Mesothelial cell of epicardium (in vitro differentiated cells): ENCODE results near the gene GON4L. TPM values are rescaled to one million over a fixed set of nuclear protein-coding genes. Genes with fewer than 3 reads are reported as not detected.
"Not testable (repeated sequence)": the region's sequence is repeated elsewhere in the genome, so short reads cannot be mapped to it uniquely, and the experiment has no call there.

ENCODE experiments used
- DNase-seq, 2 experiments: peaks; one replicate each; pipeline ENCODE4 v3.0.0; 2021; ENCODE audit warnings: low spot score in 2 of 2; ENCODE audit not compliant: unreplicated experiment in 2 of 2
- H3K27ac Mint-ChIP-seq: 2 replicates; pipeline ENCODE4 v1.8.0; 2021; ENCODE audit warnings: mixed read lengths
- H3K27me3 Mint-ChIP-seq: 2 replicates; pipeline ENCODE4 v1.8.0; 2021; ENCODE audit warnings: low read depth, mixed read lengths
- H3K36me3 Mint-ChIP-seq: 2 replicates; pipeline ENCODE4 v1.8.0; 2021; ENCODE audit warnings: mixed read lengths
- H3K4me1 Mint-ChIP-seq: 2 replicates; pipeline ENCODE4 v1.8.0; 2021; ENCODE audit warnings: mixed read lengths
- H3K4me3 Mint-ChIP-seq: 2 replicates; pipeline ENCODE4 v1.8.0; 2021; ENCODE audit warnings: mild to moderate bottlenecking, moderate library complexity, mixed read lengths
- H3K9me3 Mint-ChIP-seq: 2 replicates; pipeline ENCODE4 v1.8.0; 2021; ENCODE audit warnings: mixed read lengths
- CTCF ChIP-seq: fragments of 200-600 bp; sonication (generic); IDR thresholded peaks from one replicate; pipeline ENCODE4 v1.5.0; 2021; ENCODE audit warnings: antibody characterized with exemption; ENCODE audit not compliant: unreplicated experiment
- total RNA-seq: library from RNA; stranded (reverse); gene quantifications from 3 replicates; pipeline ENCODE4 v1.2.1, GENCODE V29; 2021

The GON4L gene
- total RNA-seq, 1 donor from 2014 or later: 70.1 TPM

GRCh38 chr1:155761736-155762405, 95.1 kb downstream of the GON4L start:
- no peak for DNase-seq
- no peak overlapping the region for H3K27ac Mint-ChIP-seq
- no peak for TF ChIP-seq CTCF

GRCh38 chr1:155760751-155761475, 96.1 kb downstream of the GON4L start:
- no peak overlapping the region for H3K27ac Mint-ChIP-seq
- TF ChIP-seq CTCF: no peak
- H3K4me3 Mint-ChIP-seq: no peak overlapping the region
- no peaks in the 10 kb centered on the region for H3K4me1 Mint-ChIP-seq
- no peaks in the 10 kb centered on the region for H3K27me3 Mint-ChIP-seq
- DNase-seq: no peak
- no peaks in the 10 kb centered on the region for H3K9me3 Mint-ChIP-seq
- H3K36me3 Mint-ChIP-seq: peaks cover 48% of the 10 kb centered on the region

More at GRCh38 chr1:155761736-155762405, 95.1 kb downstream of the GON4L start:
- Mint-ChIP-seq H3K9me3 (no peaks in the 10 kb centered on the region), H3K36me3 (peaks cover 45% of the 10 kb centered on the region), H3K4me3 (no peak overlapping the region), H3K27me3 (no peaks in the 10 kb centered on the region), H3K4me1 (no peaks in the 10 kb centered on the region)

- Mint-ChIP-seq H3K27me3 (no peaks in the 10 kb centered on the region), H3K27ac (no peak overlapping the region), H3K36me3 (peaks cover 46% of the 10 kb centered on the region), H3K4me1 (no peaks in the 10 kb centered on the region), H3K9me3 (no peaks in the 10 kb centered on the region), H3K4me3 (no peak overlapping the region)
- TF ChIP-seq CTCF: no peak
- no peak for DNase-seq
Observed at GRCh38 chr1:155759966-155760630, 96.9 kb downstream of the GON4L start.

- peaks cover 42% of the 10 kb centered on the region for H3K36me3 Mint-ChIP-seq
- H3K9me3 Mint-ChIP-seq, H3K4me3 Mint-ChIP-seq, H3K27ac Mint-ChIP-seq, H3K27me3 Mint-ChIP-seq, H3K4me1 Mint-ChIP-seq, DNase-seq: not testable (repeated sequence)
Observed at GRCh38 chr1:155759017-155759416, 98.0 kb downstream of the GON4L start.

- H3K4me3 Mint-ChIP-seq: peak overlapping the region; percentile 20
Observed at GRCh38 chr1:155748141-155748540, 108.9 kb downstream of the GON4L start.

GRCh38 chr1:155747586-155747985, 109.4 kb downstream of the GON4L start:
- not testable (repeated sequence) for H3K27me3 Mint-ChIP-seq, H3K36me3 Mint-ChIP-seq

More at GRCh38 chr1:155748141-155748540, 108.9 kb downstream of the GON4L start:
- H3K27me3 Mint-ChIP-seq, H3K4me1 Mint-ChIP-seq, H3K27ac Mint-ChIP-seq, H3K36me3 Mint-ChIP-seq, H3K9me3 Mint-ChIP-seq, DNase-seq: not testable (repeated sequence)

GRCh38 chr1:155745284-155746228, 111.5 kb downstream of the GON4L start:
- not testable (repeated sequence) for H3K4me1 Mint-ChIP-seq, H3K27me3 Mint-ChIP-seq, H3K9me3 Mint-ChIP-seq, H3K36me3 Mint-ChIP-seq
- Mint-ChIP-seq H3K4me3 (peak overlapping the region; percentile 92), H3K27ac (peak overlapping the region; percentile 93)
- DNase-seq: peak; percentile 76 to 89

More at GRCh38 chr1:155747586-155747985, 109.4 kb downstream of the GON4L start:
- peak overlapping the region; percentile 20 for H3K4me3 Mint-ChIP-seq
- not testable (repeated sequence) for H3K27ac Mint-ChIP-seq, DNase-seq, H3K4me1 Mint-ChIP-seq, H3K9me3 Mint-ChIP-seq
